GM12878 (cell line): ENCODE results near the gene FAM200A. TPM values are rescaled to one million over a fixed set of nuclear protein-coding genes. Genes with fewer than 3 reads are reported as not detected.

Experiments used
- ATAC-seq: fragments of 200-7000 bp; cut with Tn5 transposase; 3 replicates; pipeline ENCODE4 v1.9.1; 2020; ENCODE audit warnings: mild to moderate bottlenecking, moderate library complexity
- BruUV-seq: library from RNA; stranded (reverse); fragments of 400-500 nt; replicated peaks from 2 replicates; lab custom pipeline; 2021; lab: Mats Ljungman, UMichigan
- CTCF ChIA-PET: fragments of 300-600 bp; sonication (Branson Sonifier 250); formaldehyde crosslinking; extraction: SDS; loops from one replicate; lab custom pipeline; 2021; ENCODE audit warnings: inconsistent platforms; lab: Yijun Ruan, JAX
- POLR2A ChIA-PET: fragments of 350-600 bp; formaldehyde crosslinking; extraction: SDS; loops from one replicate; lab custom pipeline; 2021; ENCODE audit warnings: inconsistent platforms; lab: Charles Lee
- RAD21 ChIA-PET: fragments of 300-600 bp; sonication (Branson Sonifier 250); formaldehyde crosslinking; loops from one replicate; lab custom pipeline; 2023; ENCODE audit warnings: antibody characterized with exemption; ENCODE audit not compliant: unreplicated experiment; lab: Charles Lee
- SMC1A ChIA-PET: fragments of 300-600 bp; sonication (Branson Sonifier 250); formaldehyde crosslinking; loops from one replicate; lab custom pipeline; 2023; ENCODE audit not compliant: unreplicated experiment, uncharacterized antibody; lab: Charles Lee
- DNase-seq: peaks from one replicate; pipeline ENCODE4 v3.0.0-alpha.2; 2011; ENCODE audit warnings: low read depth, low spot score
- FAIRE-seq: peaks from 3 replicates; lab custom pipeline; 2011; peaks lifted over from hg19 to GRCh38; lab: Jason Lieb, UNC
- H2AFZ ChIP-seq: 2 replicates; pipeline ENCODE4 v1.6.0; 2011; ENCODE audit warnings: low read depth, low read length, control low read depth; ENCODE audit not compliant: control insufficient read depth
- H3K27ac ChIP-seq: 2 replicates; pipeline ENCODE4 v1.5.1; 2011; ENCODE audit warnings: control low read depth; ENCODE audit not compliant: control insufficient read depth, insufficient read depth
- H3K27me3 ChIP-seq, 2 experiments: replicated peaks in 1 of 2; 2 replicates each; pipeline versions ENCODE4 v1.6.0 to v1.6.1; 2011; ENCODE audit warnings: low read length in 1 of 2; ENCODE audit not compliant: control insufficient read depth in 2 of 2, insufficient read depth in 2 of 2
- H3K36me3 ChIP-seq, 2 experiments: 2 replicates each; pipeline ENCODE4 v1.5.1; 2011; ENCODE audit warnings: low read length in 1 of 2; ENCODE audit not compliant: control insufficient read depth in 2 of 2, insufficient read depth in 2 of 2
- H3K4me1 ChIP-seq: 2 replicates; pipeline ENCODE4 v1.6.1; 2011; ENCODE audit warnings: mild to moderate bottlenecking, low read length, moderate library complexity, mixed read lengths; ENCODE audit not compliant: control insufficient read depth, insufficient read depth
- H3K4me2 ChIP-seq: 2 replicates; pipeline ENCODE4 v1.6.0; 2011; ENCODE audit warnings: control low read depth; ENCODE audit not compliant: control insufficient read depth, insufficient read depth
- H3K4me3 ChIP-seq: fragments of 200-600 bp; sonication (generic); 2 replicates; pipeline ENCODE4 v1.5.1; 2016
- H3K79me2 ChIP-seq: 2 replicates; pipeline ENCODE4 v1.6.0; 2011; ENCODE audit warnings: low read length; ENCODE audit not compliant: control insufficient read depth, insufficient read depth
- H3K9ac ChIP-seq: 2 replicates; pipeline ENCODE4 v1.8.0; 2011; ENCODE audit warnings: low read length, control low read depth, mixed read lengths; ENCODE audit not compliant: control insufficient read depth, insufficient read depth
- H3K9me3 ChIP-seq: replicated peaks from 3 replicates; pipeline ENCODE4 v1.5.1; 2011; ENCODE audit warnings: mild to moderate bottlenecking, low read length; ENCODE audit not compliant: control insufficient read depth, insufficient read depth
- H4K20me1 ChIP-seq: 2 replicates; pipeline ENCODE4 v1.6.0; 2011; ENCODE audit not compliant: control insufficient read depth, insufficient read depth
- BHLHE40 ChIP-seq, 2 experiments: fragments of 450-650 bp in 1 of 2; IDR thresholded peaks; 2 replicates each; pipeline ENCODE4 v1.6.1; 2011 to 2017; ENCODE audit warnings: low read depth in 2 of 2, borderline replicate concordance in 1 of 2, improper control_type of control experiment in 1 of 2, low read length in 1 of 2, mild to moderate bottlenecking in 1 of 2
- EED ChIP-seq: sonication (generic); IDR thresholded peaks from 2 replicates; pipeline ENCODE4 v1.6.1; 2016; ENCODE audit warnings: antibody characterized with exemption, low read depth
- EZH2 ChIP-seq: IDR thresholded peaks from 2 replicates; pipeline ENCODE4 v1.6.1; 2012; ENCODE audit warnings: low read depth, mild to moderate bottlenecking, control low read depth, inconsistent platforms, low read length, borderline replicate concordance; ENCODE audit not compliant: control insufficient read depth
- FOS ChIP-seq: IDR thresholded peaks from 3 replicates; pipeline ENCODE4 v1.6.1; 2011; ENCODE audit warnings: borderline replicate concordance; ENCODE audit not compliant: insufficient read length; ENCODE audit errors: extremely low read depth
- MEF2A ChIP-seq: IDR thresholded peaks from 2 replicates; pipeline ENCODE4 v1.6.1; 2011; ENCODE audit warnings: low read depth, mild to moderate bottlenecking, low read length, moderate library complexity; ENCODE audit not compliant: insufficient read depth
- MEF2B ChIP-seq: fragments of 450-650 bp; IDR thresholded peaks from 2 replicates; pipeline ENCODE4 v1.6.1; 2018; ENCODE audit warnings: mild to moderate bottlenecking, moderate library complexity; ENCODE audit not compliant: partially characterized antibody, poor library complexity, severe bottlenecking
- MXI1 ChIP-seq: fragments of 150-350 bp; IDR thresholded peaks from 2 replicates; pipeline ENCODE4 v1.6.1; 2011; ENCODE audit warnings: low read depth, mild to moderate bottlenecking, inconsistent platforms, low read length, improper control_type of control experiment
- NBN ChIP-seq: fragments of 450-650 bp; IDR thresholded peaks from 2 replicates; pipeline ENCODE4 v1.6.1; 2016
- NFIC ChIP-seq: IDR thresholded peaks from 2 replicates; pipeline ENCODE4 v1.6.1; 2012; ENCODE audit warnings: low read depth, mild to moderate bottlenecking, inconsistent platforms, low read length, moderate library complexity
- NFYA ChIP-seq: IDR thresholded peaks from 2 replicates; pipeline ENCODE4 v1.6.1; 2011; ENCODE audit warnings: low read depth, mild to moderate bottlenecking, low read length, improper control_type of control experiment, borderline replicate concordance
- NFYB ChIP-seq: IDR thresholded peaks from 2 replicates; pipeline ENCODE4 v1.6.1; 2011; ENCODE audit warnings: low read depth, mild to moderate bottlenecking, low read length, improper control_type of control experiment, moderate library complexity; ENCODE audit not compliant: insufficient read depth
- PML ChIP-seq: IDR thresholded peaks from 2 replicates; pipeline ENCODE4 v1.6.1; 2012; ENCODE audit warnings: low read length, inconsistent platforms
- RUNX3 ChIP-seq: IDR thresholded peaks from 2 replicates; pipeline ENCODE4 v1.6.1; 2012; ENCODE audit warnings: low read length, inconsistent platforms
- SKIL ChIP-seq: fragments of 450-650 bp; IDR thresholded peaks from 2 replicates; pipeline ENCODE4 v1.6.1; 2017; ENCODE audit warnings: mild to moderate bottlenecking, low read depth, inconsistent platforms; ENCODE audit not compliant: poor library complexity, severe bottlenecking
- SREBF1 ChIP-seq: IDR thresholded peaks from 2 replicates; pipeline ENCODE4 v1.6.1; 2012; ENCODE audit warnings: mild to moderate bottlenecking, low read length
- TCF3 ChIP-seq: IDR thresholded peaks from 2 replicates; pipeline ENCODE4 v1.6.1; 2012; ENCODE audit warnings: low read depth, mild to moderate bottlenecking, low read length, borderline replicate concordance; ENCODE audit not compliant: insufficient read depth
- TCF7 ChIP-seq: IDR thresholded peaks from 2 replicates; pipeline ENCODE4 v1.6.1; 2014; ENCODE audit warnings: antibody characterized with exemption, borderline replicate concordance
- YBX1 ChIP-seq: fragments of 450-650 bp; IDR thresholded peaks from 2 replicates; pipeline ENCODE4 v1.6.1; 2016; ENCODE audit warnings: antibody characterized with exemption
- ZNF622 ChIP-seq: fragments of 450-650 bp; IDR thresholded peaks from 2 replicates; pipeline ENCODE4 v1.6.1; 2017; ENCODE audit warnings: mild to moderate bottlenecking, inconsistent platforms
- WGBS: methylation state at CpG from one replicate; pipeline ENCODE4 v1.1.6; 2016; ENCODE audit warnings: low lambda C conversion rate; ENCODE audit not compliant: insufficient replicate concordance, insufficient coverage; ENCODE audit errors: missing lambda C conversion rate; 5-methylcytosine and 5-hydroxymethylcytosine counted together
- in situ Hi-C: fragments of 300-500 bp; cut with MboI; formaldehyde crosslinking; loops from 9 replicates; pipeline ENCODE4 v1.14.3; 2018; ENCODE audit warnings: mixed read lengths
- intact Hi-C: fragments of 100-400 bp; cut with micrococcal nuclease; formaldehyde crosslinking; loops from one replicate; pipeline ENCODE4 v1.14.2; 2022; ENCODE audit not compliant: unreplicated experiment
- polyA plus RNA-seq, 11 experiments: library from polyadenylated mRNA; depleted of rRNA in 4 of 11; unstranded in 6 of 11; stranded (reverse) in 5 of 11; fragments of >200 nt; fragmentation: Nextera tagmentation in 4 of 11; fragmentation: Illumina TruSeq in 1 of 11; extraction: Ambion mirVana in 4 of 11; extraction: Trizol in 1 of 11; gene quantifications; 1 replicate in 1 of 11; 2 replicates in 10 of 11; pipeline versions ENCODE4 v1.2.1 to v1.2.3, GENCODE V29; 2011 to 2016; ENCODE audit warnings: inconsistent platforms in 2 of 11, missing spikeins in 2 of 11, low read depth in 1 of 11
- total RNA-seq, 4 experiments: library from RNA; depleted of rRNA in 3 of 4; stranded (reverse); fragments of >200 nt in 3 of 4; fragmentation: Illumina TruSeq in 1 of 4; extraction: Trizol in 1 of 4; gene quantifications; 2 replicates each; pipeline versions ENCODE4 v1.2.1 to v1.2.3, GENCODE V29; 2013 to 2021
- TF ChIP-seq, protein P1 (sequence below): fragments of 450-650 bp; IDR thresholded peaks from 2 replicates; pipeline ENCODE4 v1.6.1; 2017; ENCODE audit warnings: mild to moderate bottlenecking

Gene FAM200A
- total and polyA plus RNA-seq, 10 of the 15 experiments (the other 5 are each of a cell fraction or from before 2014, with no cell fraction given), result 2.7 to 9.0 (median 6.5) TPM

- FAIRE-seq (no peak), ATAC-seq (no peak), DNase-seq (no peak)
- in situ Hi-C loops, result no loop called here
- Histone ChIP-seq H3K36me3 (peaks cover 9 to 27% of the 10 kb centered on the region in 2 experiments), H3K27me3 (no peaks in the 10 kb centered on the region), H3K79me2 (peaks cover 50% of the 10 kb centered on the region), H3K27ac (peak overlapping the region; percentile 58), H4K20me1 (no peaks in the 10 kb centered on the region), H3K9me3 (peaks cover 23% of the 10 kb centered on the region), H3K9ac (peak overlapping the region; percentile 94; the same call in 1 of the 2 replicates), H2AFZ (no peak overlapping the region), H3K4me2 (peak overlapping the region; percentile 94), H3K4me1 (no peaks in the 10 kb centered on the region), H3K4me3 (peak overlapping the region; percentile 95)
- SMC1A ChIA-PET, result interaction anchor here (0.9 to 1.2 kb wide), 2 partner anchors 10 to 109 kb away, joined by 3 read pairs; no protein-coding TSS in a partner anchor
- intact Hi-C loops, result no loop called here
- no TSS peak for BruUV-seq
- RAD21 ChIA-PET, result interaction anchor here (1.0 kb wide), 1 partner anchor 25 kb away, joined by 3 read pairs; no protein-coding TSS in a partner anchor
- 2% methylated on average over 6 of the region's 6 CpGs for WGBS
- POLR2A ChIA-PET, result interaction anchor here (0.6 to 1.4 kb wide), 8 partner anchors 9 to 883 kb away, joined by 3 to 5 read pairs (median 4); partner anchors contain the start of genes BUD31 and PDAP1
- CTCF ChIA-PET, result interaction anchor here (1.1 kb wide), 1 partner anchor 11 kb away, joined by 4 read pairs; no protein-coding TSS in a partner anchor
- TF ChIP-seq RUNX3, result peak; percentile 86
- TF ChIP-seq NBN, result no peak
- no peak for TF ChIP-seq NFYB
- 0 out of 2 replicates have a peak, but pooled peaks have one; percentile 22 for TF ChIP-seq NFIC
- TF ChIP-seq ZNF622, result no peak
- TF ChIP-seq MXI1, result no peak
- no peak for TF ChIP-seq FOS
- TF ChIP-seq MEF2B, result peak; percentile 17
- TF ChIP-seq TCF3, result no peak
- TF ChIP-seq NFYA, result no peak
- 0 out of 2 replicates have a peak, but pooled peaks have one; percentile 40 for TF ChIP-seq MEF2A
- no peak for TF ChIP-seq TCF7
- TF ChIP-seq BHLHE40 (IDR thresholded peaks at IDR 0.05; ENCODE audit: borderline replicate concordance in 1 of 2, low read depth in 2 of 2, low read length in 1 of 2), result peak in 1 of 2 experiments; percentile 39; a peak in 1 of 4 replicates
- TF ChIP-seq PML, result no peak
- TF ChIP-seq SKIL, result peak; percentile 48
- no peak for TF ChIP-seq EED
- TF ChIP-seq SREBF1, result no peak
- no peak for TF ChIP-seq YBX1
- TF ChIP-seq EZH2, result no peak
- TF ChIP-seq, protein P1, sequence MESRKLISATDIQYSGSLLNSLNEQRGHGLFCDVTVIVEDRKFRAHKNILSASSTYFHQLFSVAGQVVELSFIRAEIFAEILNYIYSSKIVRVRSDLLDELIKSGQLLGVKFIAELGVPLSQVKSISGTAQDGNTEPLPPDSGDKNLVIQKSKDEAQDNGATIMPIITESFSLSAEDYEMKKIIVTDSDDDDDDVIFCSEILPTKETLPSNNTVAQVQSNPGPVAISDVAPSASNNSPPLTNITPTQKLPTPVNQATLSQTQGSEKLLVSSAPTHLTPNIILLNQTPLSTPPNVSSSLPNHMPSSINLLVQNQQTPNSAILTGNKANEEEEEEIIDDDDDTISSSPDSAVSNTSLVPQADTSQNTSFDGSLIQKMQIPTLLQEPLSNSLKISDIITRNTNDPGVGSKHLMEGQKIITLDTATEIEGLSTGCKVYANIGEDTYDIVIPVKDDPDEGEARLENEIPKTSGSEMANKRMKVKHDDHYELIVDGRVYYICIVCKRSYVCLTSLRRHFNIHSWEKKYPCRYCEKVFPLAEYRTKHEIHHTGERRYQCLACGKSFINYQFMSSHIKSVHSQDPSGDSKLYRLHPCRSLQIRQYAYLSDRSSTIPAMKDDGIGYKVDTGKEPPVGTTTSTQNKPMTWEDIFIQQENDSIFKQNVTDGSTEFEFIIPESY, result no peak
Observed at GRCh38 chr7:99497766-99498545, 54.0 kb downstream of the FAM200A start.
